SK-N-SH (cell line): ENCODE results near the gene KCNAB3. TPM values are rescaled to one million over a fixed set of nuclear protein-coding genes. Genes with fewer than 3 reads are reported as not detected.

Experiments
- CTCF ChIA-PET: fragments of 300-600, 350-600 bp; formaldehyde crosslinking; extraction: SDS; loops from one replicate; lab custom pipeline; 2021; lab: Yijun Ruan, JAX
- POLR2A ChIA-PET: fragments of 350-600 bp; sonication (Branson Sonifier 250); formaldehyde crosslinking; extraction: SDS; loops from one replicate; lab custom pipeline; 2020; ENCODE audit warnings: antibody characterized with exemption, inconsistent platforms; lab: Yijun Ruan, JAX
- DNase-seq: peaks from one replicate; pipeline ENCODE4 v3.0.0; 2012
- H2AFZ ChIP-seq: fragments of 200-600 bp; sonication (generic); 2 replicates; pipeline ENCODE4 v1.8.1; 2016; ENCODE audit warnings: antibody characterized with exemption, mild to moderate bottlenecking, low read depth
- H3F3A ChIP-seq: fragments of 200-600 bp; sonication (generic); replicated peaks from 2 replicates; pipeline ENCODE3; 2016; ENCODE audit warnings: antibody characterized with exemption, mild to moderate bottlenecking; ENCODE audit not compliant: insufficient read depth
- H3K27ac ChIP-seq, 2 experiments: fragments of 200-500 bp in 1 of 2; fragments of 200-600 bp in 1 of 2; sonication (Bioruptor generic) in 1 of 2; sonication (generic), shearing (Covaris generic) in 1 of 2; 2 replicates each; pipeline versions ENCODE4 v1.5.1 to v1.6.1; 2014 to 2016; ENCODE audit warnings: low read depth in 2 of 2, inconsistent platforms in 1 of 2, low read length in 1 of 2, mild to moderate bottlenecking in 1 of 2, mixed read lengths in 1 of 2
- H3K27me3 ChIP-seq: fragments of 200-600 bp; sonication (generic), shearing (Covaris generic); 2 replicates; pipeline ENCODE4 v1.6.1; 2016; ENCODE audit warnings: mixed run types; ENCODE audit not compliant: insufficient read depth
- H3K36me3 ChIP-seq, 2 experiments: fragments of 200-500 bp in 1 of 2; fragments of 200-600 bp in 1 of 2; sonication (Bioruptor generic) in 1 of 2; sonication (generic) in 1 of 2; replicated peaks in 1 of 2; 2 replicates each; pipeline versions ENCODE3 to v1.5.1; 2014 to 2016; ENCODE audit warnings: low read length in 1 of 2, mild to moderate bottlenecking in 1 of 2; ENCODE audit not compliant: insufficient read depth in 2 of 2, control insufficient read depth in 1 of 2
- H3K4me1 ChIP-seq, 2 experiments: fragments of 200-500 bp in 1 of 2; fragments of 200-600 bp in 1 of 2; sonication (Bioruptor generic) in 1 of 2; sonication (generic), shearing (Covaris generic) in 1 of 2; 2 replicates each; pipeline versions ENCODE4 v1.5.1 to v1.6.1; 2014 to 2016; ENCODE audit warnings: low read depth in 1 of 2, low read length in 1 of 2, mixed run types in 1 of 2; ENCODE audit not compliant: insufficient read depth in 2 of 2, control insufficient read depth in 1 of 2
- H3K4me2 ChIP-seq: fragments of 200-600 bp; sonication (generic), shearing (Covaris generic); 2 replicates; pipeline ENCODE4 v1.6.1; 2017; ENCODE audit warnings: mixed run types
- H3K4me3 ChIP-seq, 2 experiments: fragments of 200-500 bp in 1 of 2; fragments of 200-600 bp in 1 of 2; sonication (Bioruptor generic) in 1 of 2; sonication (generic), shearing (Covaris generic) in 1 of 2; 2 replicates each; pipeline versions ENCODE4 v1.5.1 to v1.8.1; 2014 to 2016; ENCODE audit warnings: low read depth in 2 of 2, inconsistent platforms in 1 of 2, low read length in 1 of 2, mild to moderate bottlenecking in 1 of 2, mixed read lengths in 1 of 2, moderate library complexity in 1 of 2
- H3K79me2 ChIP-seq: fragments of 200-600 bp; sonication (generic); 2 replicates; pipeline ENCODE4 v1.8.1; 2017; ENCODE audit warnings: mild to moderate bottlenecking; ENCODE audit not compliant: insufficient read depth
- H3K9ac ChIP-seq: fragments of 200-600 bp; sonication (generic); 2 replicates; pipeline ENCODE4 v1.6.1; 2017; ENCODE audit warnings: mixed run types
- H3K9me2 ChIP-seq: fragments of 200-600 bp; sonication (generic); 2 replicates; pipeline ENCODE4 v1.6.1; 2017; ENCODE audit warnings: mixed run types
- H3K9me3 ChIP-seq: fragments of 200-600 bp; sonication (generic); 2 replicates; pipeline ENCODE4 v1.6.1; 2017; ENCODE audit warnings: mixed run types, mild to moderate bottlenecking, moderate library complexity
- H4K20me1 ChIP-seq: fragments of 200-600 bp; sonication (generic); 2 replicates; pipeline ENCODE4 v1.6.1; 2017; ENCODE audit warnings: mild to moderate bottlenecking, mixed run types; ENCODE audit not compliant: insufficient read depth
- CTCF ChIP-seq: fragments of 200-600 bp; sonication (generic); IDR thresholded peaks from 2 replicates; pipeline ENCODE4 v1.6.1; 2017; ENCODE audit warnings: antibody characterized with exemption, mild to moderate bottlenecking, moderate library complexity
- RCOR1 ChIP-seq: fragments of 150-350 bp; IDR thresholded peaks from 2 replicates; pipeline ENCODE4 v1.6.1; 2017; ENCODE audit warnings: antibody characterized with exemption, low read length
- RFX5 ChIP-seq: IDR thresholded peaks from 2 replicates; pipeline ENCODE4 v1.6.1; 2012; ENCODE audit warnings: mild to moderate bottlenecking, improper control_type of control experiment, low read length
- SMC3 ChIP-seq: IDR thresholded peaks from 2 replicates; pipeline ENCODE4 v1.6.1; 2012; ENCODE audit warnings: low read depth, low read length, improper control_type of control experiment
- TCF12 ChIP-seq: IDR thresholded peaks from 2 replicates; pipeline ENCODE4 v1.4.0; 2012
- USF1 ChIP-seq: IDR thresholded peaks from 2 replicates; pipeline ENCODE4 v1.4.0; 2012; ENCODE audit warnings: low read depth, borderline replicate concordance
- USF2 ChIP-seq: fragments of 150-350 bp; IDR thresholded peaks from 2 replicates; pipeline ENCODE4 v1.6.1; 2017; ENCODE audit warnings: antibody characterized with exemption, low read length, low read depth, borderline replicate concordance
- WGBS: methylation state at CpG from one replicate; pipeline ENCODE4 v1.1.6; 2017; ENCODE audit warnings: low lambda C conversion rate; 5-methylcytosine and 5-hydroxymethylcytosine counted together
- polyA plus RNA-seq, 3 experiments: library from polyadenylated mRNA; depleted of rRNA; stranded (reverse); fragments of >200 nt; gene quantifications; 2 replicates each; pipeline ENCODE4 v1.2.3, GENCODE V29; 2012

KCNAB3 gene
- polyA plus RNA-seq, 1 of the 3 experiments (the other 2 are of a cell fraction): 4.4 TPM

GRCh38 chr17:7972131-7972785 lies 42.6 kb upstream of the KCNAB3 start:
- no peak overlapping the region for H3K27ac ChIP-seq
- CTCF ChIA-PET: interaction anchor here (0.7 to 2.7 kb wide), 9 partner anchors 13 to 108 kb away, joined by 3 to 16 read pairs (median 3); no protein-coding TSS in a partner anchor
- POLR2A ChIA-PET: no interaction called here

GRCh38 chr17:7971651-7972050 lies 42.0 kb upstream of the KCNAB3 start:
- 64% methylated on average over 4 of the region's 4 CpGs for WGBS
- Histone ChIP-seq H3K36me3 (no peaks in the 10 kb centered on the region), H3K9ac (no peak overlapping the region), H4K20me1 (no peaks in the 10 kb centered on the region), H3F3A (no peaks in the 10 kb centered on the region), H3K9me2 (no peaks in the 10 kb centered on the region), H3K4me2 (no peak overlapping the region), H3K9me3 (no peaks in the 10 kb centered on the region; the same call in 1 of the 2 replicates), H3K4me3 (no peak overlapping the region), H3K27me3 (no peaks in the 10 kb centered on the region), H3K27ac (no peak overlapping the region), H2AFZ (no peak overlapping the region), H3K79me2 (no peaks in the 10 kb centered on the region), H3K4me1 (no peaks in the 10 kb centered on the region)
- ChIA-PET CTCF (interaction anchor here (0.7 to 2.7 kb wide), 9 partner anchors 12 to 109 kb away, joined by 3 to 16 read pairs (median 4); no protein-coding TSS in a partner anchor), POLR2A (no interaction called here)
- TF ChIP-seq USF2: no peak
- DNase-seq: no peak

More at GRCh38 chr17:7972131-7972785, 42.6 kb upstream of the KCNAB3 start:
- no peaks in the 10 kb centered on the region for H3K9me2 ChIP-seq
- TF ChIP-seq RFX5 (no peak), RCOR1 (no peak), CTCF (peak; percentile 56), TCF12 (no peak), SMC3 (no peak), USF1 (no peak)
- H3K9me3 ChIP-seq: no peaks in the 10 kb centered on the region; the same call in 1 of the 2 replicates
- H3K4me3 ChIP-seq: no peak overlapping the region
- WGBS: 91% methylated on average over 8 of the region's 8 CpGs
- no peaks in the 10 kb centered on the region for H3K36me3 ChIP-seq
- no peak overlapping the region for H3K4me2 ChIP-seq
- H4K20me1 ChIP-seq: no peaks in the 10 kb centered on the region
- H3K9ac ChIP-seq: no peak overlapping the region
- H2AFZ ChIP-seq: no peak overlapping the region
- no peaks in the 10 kb centered on the region for H3K4me1 ChIP-seq
- H3K27me3 ChIP-seq: no peaks in the 10 kb centered on the region
- H3K79me2 ChIP-seq: no peaks in the 10 kb centered on the region
- H3F3A ChIP-seq: no peaks in the 10 kb centered on the region
- no peak for DNase-seq
